HEK293T (cell line): ENCODE results near the gene GATA2.

Source experiments
- CTCF ChIA-PET: fragments of 350-600 bp; formaldehyde crosslinking; extraction: SDS; loops from one replicate; lab custom pipeline; 2021; ENCODE audit warnings: antibody characterized with exemption, inconsistent platforms; lab: Yijun Ruan, JAX
- POLR2A ChIA-PET: fragments of 350-600 bp; formaldehyde crosslinking; extraction: SDS; loops from one replicate; lab custom pipeline; 2020; ENCODE audit warnings: antibody characterized with exemption, inconsistent platforms; lab: Yijun Ruan, JAX
- DNase-seq: peaks from one replicate; pipeline ENCODE4 v3.0.0; 2012; ENCODE audit warnings: mixed read lengths; ENCODE audit errors: extremely low spot score
- ARNT ChIP-seq: fragments of 450-650 bp; IDR thresholded peaks from 2 replicates; pipeline ENCODE4 v1.6.1; 2017; ENCODE audit warnings: mild to moderate bottlenecking
- BHLHE40 ChIP-seq: fragments of 450-650 bp; IDR thresholded peaks from 2 replicates; pipeline ENCODE4 v1.6.1; 2016; ENCODE audit warnings: mild to moderate bottlenecking, moderate library complexity, borderline replicate concordance
- CTBP1 ChIP-seq: fragments of 450-650 bp; IDR thresholded peaks from 2 replicates; pipeline ENCODE4 v1.6.1; 2016; ENCODE audit warnings: borderline replicate concordance
- ELF4 ChIP-seq: fragments of 450-650 bp; IDR thresholded peaks from 2 replicates; pipeline ENCODE4 v1.6.1; 2017; ENCODE audit warnings: antibody characterized with exemption
- FOXA1 ChIP-seq: fragments of 450-650 bp; IDR thresholded peaks from 2 replicates; pipeline ENCODE4 v1.6.1; 2016; ENCODE audit warnings: mild to moderate bottlenecking
- FOXK2 ChIP-seq: fragments of 450-650 bp; IDR thresholded peaks from 2 replicates; pipeline ENCODE4 v1.6.1; 2016; ENCODE audit warnings: mild to moderate bottlenecking
- FOXM1 ChIP-seq: fragments of 450-650 bp; IDR thresholded peaks from 2 replicates; pipeline ENCODE4 v1.6.1; 2017; ENCODE audit warnings: mild to moderate bottlenecking, borderline replicate concordance
- HDGF ChIP-seq: fragments of 450-650 bp; IDR thresholded peaks from 2 replicates; pipeline ENCODE4 v1.6.1; 2017; ENCODE audit warnings: antibody characterized with exemption, borderline replicate concordance
- L3MBTL2 ChIP-seq: fragments of 450-650 bp; conservative IDR thresholded peaks from 2 replicates; pipeline ENCODE4 v1.6.1; 2016; ENCODE audit warnings: mild to moderate bottlenecking
- LEF1 ChIP-seq: fragments of 450-650 bp; IDR thresholded peaks from 2 replicates; pipeline ENCODE4 v1.6.1; 2017; ENCODE audit warnings: mild to moderate bottlenecking, borderline replicate concordance
- NFRKB ChIP-seq: fragments of 450-650 bp; IDR thresholded peaks from 2 replicates; pipeline ENCODE4 v1.6.1; 2016; ENCODE audit warnings: mild to moderate bottlenecking, moderate library complexity
- PKNOX1 ChIP-seq: fragments of 450-650 bp; IDR thresholded peaks from 2 replicates; pipeline ENCODE4 v1.6.1; 2016
- SP1 ChIP-seq: fragments of 450-650 bp; IDR thresholded peaks from 2 replicates; pipeline ENCODE4 v1.6.1; 2017
- SUZ12 ChIP-seq: fragments of 450-650 bp; IDR thresholded peaks from 2 replicates; pipeline ENCODE4 v1.6.1; 2016; ENCODE audit warnings: mild to moderate bottlenecking
- TARDBP ChIP-seq: fragments of 450-650 bp; IDR thresholded peaks from 2 replicates; pipeline ENCODE4 v1.6.1; 2016
- ZNF384 ChIP-seq: fragments of 450-650 bp; IDR thresholded peaks from 2 replicates; pipeline ENCODE4 v1.6.1; 2016

The GATA2 gene

GRCh38 chr3:128434524-128434923 is 58.5 kb downstream of the GATA2 start:
- ChIA-PET POLR2A (interaction anchor here (1.3 kb wide), 1 partner anchor 54 kb away, joined by 3 read pairs; no protein-coding TSS in a partner anchor), CTCF (no interaction called here)
- no peak for TF ChIP-seq CTBP1
- TF ChIP-seq TARDBP: no peak
- no peak for TF ChIP-seq NFRKB
- no peak for TF ChIP-seq FOXM1
- no peak for TF ChIP-seq SUZ12
- no peak for TF ChIP-seq HDGF
- TF ChIP-seq ZNF384: no peak
- no peak for TF ChIP-seq ARNT
- TF ChIP-seq FOXK2: no peak
- TF ChIP-seq FOXA1: no peak
- TF ChIP-seq L3MBTL2: no peak
- no peak for TF ChIP-seq BHLHE40
- no peak for DNase-seq

GRCh38 chr3:128433837-128434165 is 59.2 kb downstream of the GATA2 start:
- POLR2A ChIA-PET: interaction anchor here (1.3 kb wide), 1 partner anchor 55 kb away, joined by 3 read pairs; no protein-coding TSS in a partner anchor
- CTCF ChIA-PET: no interaction called here
- no peak for TF ChIP-seq TARDBP
- TF ChIP-seq NFRKB: no peak
- TF ChIP-seq ELF4: no peak
- TF ChIP-seq FOXM1: no peak
- no peak for TF ChIP-seq BHLHE40
- no peak for TF ChIP-seq PKNOX1
- no peak for TF ChIP-seq ZNF384
- DNase-seq: no peak

- no peak for DNase-seq
- TF ChIP-seq BHLHE40: no peak
- TF ChIP-seq ELF4: no peak
- CTCF ChIA-PET: no interaction called here
- POLR2A ChIA-PET: no interaction called here
Measured at GRCh38 chr3:128432971-128433836, 59.8 kb downstream of the GATA2 start.

GRCh38 chr3:128432301-128432970 is 60.6 kb downstream of the GATA2 start:
- ChIA-PET CTCF (no interaction called here), POLR2A (no interaction called here)
- DNase-seq: no peak
- TF ChIP-seq CTBP1 (no peak), PKNOX1 (no peak), FOXK2 (no peak), FOXA1 (no peak)

GRCh38 chr3:128431803-128432300 is 61.1 kb downstream of the GATA2 start:
- TF ChIP-seq NFRKB (no peak), LEF1 (no peak), ELF4 (no peak), HDGF (no peak), TARDBP (no peak), CTBP1 (no peak), SP1 (no peak), FOXA1 (no peak), SUZ12 (no peak), ARNT (no peak), PKNOX1 (no peak), FOXM1 (no peak), FOXK2 (no peak), L3MBTL2 (no peak), ZNF384 (no peak), BHLHE40 (no peak)
- CTCF ChIA-PET: no interaction called here
- POLR2A ChIA-PET: no interaction called here
- no peak for DNase-seq

- no peak for TF ChIP-seq TARDBP
- TF ChIP-seq ZNF384: no peak
- no peak for TF ChIP-seq HDGF
- no peak for TF ChIP-seq SP1
- TF ChIP-seq BHLHE40: no peak
- TF ChIP-seq SUZ12: no peak
- no peak for TF ChIP-seq L3MBTL2
- ChIA-PET POLR2A (interaction anchor here (0.9 kb wide), 1 partner anchor 58 kb away, joined by 3 read pairs; no protein-coding TSS in a partner anchor), CTCF (interaction anchor here (0.7 kb wide), 1 partner anchor 9 kb away, joined by 3 read pairs; no protein-coding TSS in a partner anchor)
- no peak for DNase-seq
Measured at GRCh38 chr3:128430731-128431130, 62.3 kb downstream of the GATA2 start.
